Measurements from ENCODE around the gene CXADR.
A peak's percentile ranks its signal among the peaks of the same experiment; 100 is the strongest.

CXADR gene

DNA sequence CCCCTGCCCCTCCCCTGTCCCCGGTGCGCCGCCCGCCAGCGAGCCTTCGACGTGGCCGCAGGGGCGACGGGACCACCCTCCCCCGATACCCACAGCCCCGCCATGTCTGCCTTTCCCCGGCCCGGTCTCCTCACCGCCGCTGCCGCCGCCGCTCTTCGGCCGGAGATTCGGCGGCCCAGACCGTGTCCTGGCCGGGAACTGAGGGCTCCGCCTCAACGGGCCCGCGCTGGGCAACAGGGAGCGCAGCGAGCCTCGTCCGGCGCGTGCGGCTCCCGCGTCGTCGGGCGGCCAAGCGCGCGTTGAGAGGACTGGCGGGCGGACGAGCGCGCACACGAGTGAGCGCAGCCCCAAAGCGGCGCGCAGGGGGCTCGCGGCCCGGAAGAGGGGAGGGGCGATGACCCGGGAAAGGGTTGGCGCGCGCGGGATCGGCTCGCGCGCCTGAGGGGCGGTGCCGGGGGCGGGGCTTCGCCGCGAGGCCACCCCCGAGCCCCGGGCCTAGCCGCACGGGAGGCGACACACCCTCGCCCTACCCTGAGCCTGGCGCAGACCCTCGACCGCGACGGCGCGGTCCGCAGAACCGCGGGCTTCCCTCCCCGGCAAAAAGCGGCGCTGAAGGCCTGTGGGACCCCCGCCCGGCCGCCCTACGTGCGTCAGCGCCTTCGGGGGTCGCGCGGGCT is 99.9 kb downstream of the CXADR start, which contains the start of gene BTG3:
Gene BTG3, minus strand, starts transcription at position 337 of the 677 bp plus-strand sequence. CDS start 3,757 bp downstream, outside the sequence.
- TF ChIP-seq, protein P1, sequence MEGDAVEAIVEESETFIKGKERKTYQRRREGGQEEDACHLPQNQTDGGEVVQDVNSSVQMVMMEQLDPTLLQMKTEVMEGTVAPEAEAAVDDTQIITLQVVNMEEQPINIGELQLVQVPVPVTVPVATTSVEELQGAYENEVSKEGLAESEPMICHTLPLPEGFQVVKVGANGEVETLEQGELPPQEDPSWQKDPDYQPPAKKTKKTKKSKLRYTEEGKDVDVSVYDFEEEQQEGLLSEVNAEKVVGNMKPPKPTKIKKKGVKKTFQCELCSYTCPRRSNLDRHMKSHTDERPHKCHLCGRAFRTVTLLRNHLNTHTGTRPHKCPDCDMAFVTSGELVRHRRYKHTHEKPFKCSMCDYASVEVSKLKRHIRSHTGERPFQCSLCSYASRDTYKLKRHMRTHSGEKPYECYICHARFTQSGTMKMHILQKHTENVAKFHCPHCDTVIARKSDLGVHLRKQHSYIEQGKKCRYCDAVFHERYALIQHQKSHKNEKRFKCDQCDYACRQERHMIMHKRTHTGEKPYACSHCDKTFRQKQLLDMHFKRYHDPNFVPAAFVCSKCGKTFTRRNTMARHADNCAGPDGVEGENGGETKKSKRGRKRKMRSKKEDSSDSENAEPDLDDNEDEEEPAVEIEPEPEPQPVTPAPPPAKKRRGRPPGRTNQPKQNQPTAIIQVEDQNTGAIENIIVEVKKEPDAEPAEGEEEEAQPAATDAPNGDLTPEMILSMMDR (IDR thresholded peaks at IDR 0.05; ENCODE audit: low read depth, low read length, missing control alignments) = no peak
- DNase-seq (ENCODE audit: low read depth) = peak; percentile 40
- in situ Hi-C loops (cut with HindIII; ENCODE audit: low sequenced_read_pairs) = no loop called here
- H3K4me3 ChIP-seq (ENCODE audit: low read depth, low read length) = peak within 1 kb of the TSS; percentile 92

DNA sequence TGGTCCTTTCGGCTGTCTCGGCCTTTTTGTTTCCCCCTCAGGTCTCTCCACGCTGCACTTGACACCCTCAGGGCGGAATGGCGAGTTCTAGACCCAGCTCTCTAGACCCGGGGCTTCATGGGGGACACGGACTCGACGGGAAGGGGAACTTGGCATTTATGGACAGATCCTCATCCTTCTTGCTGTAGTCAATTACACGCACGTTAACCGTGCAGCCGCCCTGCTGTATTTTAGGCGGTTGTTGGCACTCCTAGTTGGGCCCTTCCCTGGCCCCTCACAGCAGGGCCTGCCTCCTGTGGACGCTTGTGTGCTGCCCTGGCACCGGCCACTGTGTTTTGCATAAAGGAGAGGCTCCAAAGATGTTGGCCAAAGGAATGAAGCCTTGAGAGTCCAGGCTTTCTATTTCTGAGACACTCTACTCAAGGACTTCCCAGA is 100.4 kb downstream of the CXADR start:
- TF ChIP-seq, protein P1 (IDR thresholded peaks at IDR 0.05; ENCODE audit: low read depth, low read length, missing control alignments) = no peak

DNA sequence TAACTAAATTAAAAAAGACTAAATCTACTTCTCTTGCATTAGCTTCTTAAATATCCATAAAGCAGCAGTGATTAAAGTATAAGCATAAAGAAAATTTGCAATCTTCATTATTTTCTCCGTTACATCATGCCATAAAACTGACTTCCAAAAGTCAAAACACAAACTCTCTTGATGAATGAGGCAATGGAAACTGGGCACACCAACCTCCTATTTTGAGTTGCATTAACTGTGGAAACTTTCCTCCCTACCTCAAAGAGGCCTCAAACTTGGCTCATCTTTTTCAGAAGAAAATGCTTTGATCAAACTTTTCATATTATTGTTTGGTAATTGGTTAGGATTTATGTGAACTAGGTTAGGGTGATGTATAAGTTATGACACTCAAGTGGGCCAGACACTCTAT is 104.0 kb downstream of the CXADR start:
- in situ Hi-C loops (cut with HindIII; ENCODE audit: low sequenced_read_pairs) = no loop called here

More for the DNA sequence above, 100.4 kb downstream of the CXADR start:
- in situ Hi-C loops (cut with HindIII; ENCODE audit: low sequenced_read_pairs) = no loop called here
- no peak for DNase-seq (ENCODE audit: low read depth)
- H3K4me3 ChIP-seq (ENCODE audit: low read depth, low read length) = peak overlapping the region; percentile 92

DNA sequence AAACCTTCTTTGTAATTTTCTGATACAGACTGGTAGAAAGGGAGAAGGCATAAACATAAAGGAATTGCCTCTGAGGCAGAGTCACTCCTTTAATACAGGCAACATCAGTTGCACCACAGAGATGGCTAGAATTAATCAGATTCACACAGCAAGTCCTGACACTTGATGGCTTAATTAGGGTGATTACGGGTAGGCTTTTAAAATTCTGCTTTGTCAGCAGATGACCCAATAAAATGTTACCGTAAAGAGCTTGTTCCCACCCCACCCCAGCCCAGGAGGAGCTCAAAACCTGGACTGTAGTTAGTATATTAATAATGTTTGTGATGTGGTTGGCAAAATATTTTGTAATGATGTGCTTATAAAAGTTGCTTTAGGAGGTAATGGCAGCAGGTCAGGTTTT is 109.2 kb downstream of the CXADR start:
- no peak for DNase-seq (ENCODE audit: low read depth)
- H3K4me3 ChIP-seq (ENCODE audit: low read depth, low read length) = no peak overlapping the region
- TF ChIP-seq, protein P1 (IDR thresholded peaks at IDR 0.05; ENCODE audit: low read depth, low read length, missing control alignments) = no peak
- in situ Hi-C loops (cut with HindIII; ENCODE audit: low sequenced_read_pairs) = no loop called here

More for the DNA sequence above, 104.0 kb downstream of the CXADR start:
- DNase-seq (ENCODE audit: low read depth) = no peak
- H3K4me3 ChIP-seq (ENCODE audit: low read depth, low read length) = no peak overlapping the region
- TF ChIP-seq, protein P1 (IDR thresholded peaks at IDR 0.05; ENCODE audit: low read depth, low read length, missing control alignments) = no peak

DNA sequence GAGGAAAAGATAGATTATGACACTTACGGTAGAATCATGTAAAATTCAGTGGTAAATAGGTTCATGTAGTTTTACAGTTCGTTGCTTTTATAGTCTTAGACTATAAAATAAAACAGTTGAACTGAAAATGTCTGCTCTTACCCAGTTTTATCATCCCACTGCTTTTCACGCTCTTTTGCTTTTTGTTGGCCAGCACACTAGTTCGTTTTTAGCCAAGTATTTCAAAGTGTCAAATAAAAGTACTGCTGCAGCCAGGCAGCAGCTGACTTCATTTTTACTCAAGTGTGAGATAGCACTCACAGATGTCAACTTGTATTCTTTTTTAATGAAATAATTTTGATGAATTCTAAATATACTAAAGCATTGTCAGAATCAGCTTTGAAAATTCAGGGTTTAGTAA is 118.4 kb downstream of the CXADR start:
- in situ Hi-C loops (cut with HindIII; ENCODE audit: low sequenced_read_pairs) = no loop called here
- DNase-seq (ENCODE audit: low read depth) = no peak
- TF ChIP-seq, protein P1 (IDR thresholded peaks at IDR 0.05; ENCODE audit: low read depth, low read length, missing control alignments) = no peak
- no peak overlapping the region for H3K4me3 ChIP-seq (ENCODE audit: low read depth, low read length)

DNA sequence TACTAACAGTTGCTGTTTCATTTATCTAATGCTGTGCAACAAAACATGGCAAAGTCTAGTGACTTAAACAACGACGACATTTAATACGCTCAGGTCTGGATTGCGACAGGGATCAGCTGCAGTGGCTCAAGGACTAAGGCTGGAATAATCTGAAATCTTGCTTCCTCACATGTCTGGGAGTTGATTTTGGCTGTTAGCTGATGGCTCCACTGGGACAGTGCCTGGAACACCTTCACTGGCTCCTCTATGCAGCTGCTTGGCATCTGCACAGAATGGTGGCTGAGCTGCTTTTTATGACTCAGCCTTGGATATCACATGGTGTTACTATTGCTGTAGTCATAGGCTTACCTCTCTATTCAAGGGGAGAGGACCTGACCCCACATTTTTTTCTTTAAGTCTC is 123.9 kb downstream of the CXADR start:
- no peak overlapping the region for H3K4me3 ChIP-seq (ENCODE audit: low read depth, low read length)
- TF ChIP-seq, protein P1 (IDR thresholded peaks at IDR 0.05; ENCODE audit: low read depth, low read length, missing control alignments) = no peak
- DNase-seq (ENCODE audit: low read depth) = no peak
- in situ Hi-C loops (cut with HindIII; ENCODE audit: low sequenced_read_pairs) = no loop called here

All from astrocyte of the cerebellum (primary cell).